ENCODE data around the gene CLEC10A. TPM values are rescaled to one million over a fixed set of nuclear protein-coding genes. Genes with fewer than 3 reads are reported as not detected.

CLEC10A gene
- total RNA-seq, 1 experiment from 2014 or later, result not detected

DNA sequence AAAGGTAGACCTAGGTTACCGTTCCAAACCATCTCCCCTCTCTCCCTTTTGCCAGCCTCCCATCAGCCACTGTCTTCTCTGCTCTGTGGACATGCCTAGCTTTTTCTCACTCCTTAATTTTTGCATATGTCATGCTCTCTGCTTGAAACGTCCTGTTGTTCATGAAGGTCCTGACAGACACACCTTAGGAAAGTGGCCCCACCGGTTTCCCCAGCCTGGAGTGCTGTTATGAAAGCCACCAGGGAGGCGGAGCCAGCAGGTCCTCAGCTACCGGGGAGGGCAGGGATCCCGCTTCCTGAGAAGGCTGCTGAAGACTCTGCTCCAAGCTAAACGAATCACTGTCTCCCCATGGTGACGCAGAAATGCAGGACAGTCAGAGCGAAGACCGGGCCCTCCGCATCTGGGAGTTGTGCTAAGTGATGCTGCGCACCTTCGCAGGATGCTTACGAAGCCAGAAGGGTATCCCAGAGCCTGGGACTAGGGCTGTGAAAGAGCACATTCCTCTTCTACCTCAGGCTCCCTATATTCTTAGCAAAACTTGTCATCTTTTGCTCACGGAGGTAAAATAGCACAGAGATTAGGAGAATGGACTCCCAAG is 33.8 kb downstream of the CLEC10A start:
- Histone ChIP-seq H3K4me1 (ENCODE audit: insufficient read depth, low read length) (peaks cover 33% of the 10 kb centered on the region), H2AFZ (ENCODE audit: low read length) (peak overlapping the region; percentile 62), H3K9me3 (ENCODE audit: low read length) (no peaks in the 10 kb centered on the region), H3K27ac (ENCODE audit: low read length) (peak overlapping the region; percentile 94), H3K9ac (ENCODE audit: low read length) (peak overlapping the region; percentile 65), H3K36me3 (ENCODE audit: low read depth, low read length) (no peaks in the 10 kb centered on the region), H3F3A (ENCODE audit: low read length, unreplicated experiment) (no peaks in the 10 kb centered on the region), H4K20me1 (ENCODE audit: low read length) (no peaks in the 10 kb centered on the region), H3K9me2 (replicated peaks; ENCODE audit: low read length) (no peaks in the 10 kb centered on the region), H3K27me3 (ENCODE audit: low read length) (no peaks in the 10 kb centered on the region), H3K4me3 (ENCODE audit: low read length) (peak overlapping the region; percentile 64), H3K79me2 (ENCODE audit: low read length) (no peaks in the 10 kb centered on the region), H3K4me2 (ENCODE audit: low read length) (peak overlapping the region; percentile 88)
- peak; percentile 86 for DNase-seq
- peak; percentile 53 for ATAC-seq
- 0 out of 2 replicates have a peak, but pooled peaks have one; percentile 7 for TF ChIP-seq CTCF (conservative IDR thresholded peaks at IDR 0.05; ENCODE audit: low read depth, low read length)
- no peak for TF ChIP-seq EZH2 (IDR thresholded peaks at IDR 0.05; ENCODE audit: low read length, unreplicated experiment)
- CTCF ChIA-PET, result interaction anchor here (0.5 to 2.1 kb wide), 15 partner anchors 11 to 1014 kb away, joined by 3 to 11 read pairs (median 3); partner anchors contain the start of genes PHF23 and SLC16A13
- BruUV-seq (replicated peaks), result no TSS peak
- intact Hi-C loops (cut with micrococcal nuclease), result loop anchor here (1.0 to 5.0 kb wide), 4 partner anchors 90 to 301 kb away; partner anchors contain the start of gene EIF5A
- POLR2A ChIA-PET (ENCODE audit: unreplicated experiment), result interaction anchor here (0.7 kb wide), 1 partner anchor 132 kb away, joined by 3 read pairs; no protein-coding TSS in a partner anchor

- Histone ChIP-seq H3K36me3 (ENCODE audit: low read depth, low read length) (no peaks in the 10 kb centered on the region), H3K27ac (ENCODE audit: low read length) (peak overlapping the region; percentile 94), H3K79me2 (ENCODE audit: low read length) (no peaks in the 10 kb centered on the region), H3K4me3 (ENCODE audit: low read length) (peak overlapping the region; percentile 64), H3K9me3 (ENCODE audit: low read length) (no peaks in the 10 kb centered on the region), H4K20me1 (ENCODE audit: low read length) (no peaks in the 10 kb centered on the region), H3K9me2 (replicated peaks; ENCODE audit: low read length) (no peaks in the 10 kb centered on the region), H3K9ac (ENCODE audit: low read length) (peak overlapping the region; percentile 65), H3K27me3 (ENCODE audit: low read length) (no peaks in the 10 kb centered on the region), H3K4me2 (ENCODE audit: low read length) (peak overlapping the region; percentile 88), H3K4me1 (ENCODE audit: insufficient read depth, low read length) (peaks cover 33% of the 10 kb centered on the region), H2AFZ (ENCODE audit: low read length) (peak overlapping the region; percentile 62), H3F3A (ENCODE audit: low read length, unreplicated experiment) (no peaks in the 10 kb centered on the region)
- POLR2A ChIA-PET (ENCODE audit: unreplicated experiment), result interaction anchor here (0.7 kb wide), 1 partner anchor 133 kb away, joined by 3 read pairs; no protein-coding TSS in a partner anchor
- intact Hi-C loops (cut with micrococcal nuclease), result loop anchor here (1.0 to 5.0 kb wide), 4 partner anchors 91 to 302 kb away; partner anchors contain the start of gene EIF5A
- TF ChIP-seq EZH2phosphoT487 (IDR thresholded peaks at IDR 0.05; ENCODE audit: borderline replicate concordance, low read length) (no peak), CTCF (conservative IDR thresholded peaks at IDR 0.05; ENCODE audit: low read depth, low read length) (peak; percentile 87), EZH2 (IDR thresholded peaks at IDR 0.05; ENCODE audit: low read length, unreplicated experiment) (no peak)
- ATAC-seq, result peak; percentile 48
- CTCF ChIA-PET, result interaction anchor here (0.6 to 2.1 kb wide), 15 partner anchors 9 to 777 kb away, joined by 3 to 11 read pairs (median 3); partner anchors contain the start of genes PHF23 and SLC16A13
- no TSS peak for BruUV-seq (replicated peaks)
- peak; percentile 82 for DNase-seq
Measured at GRCh38 chr17:7045492-7046126, 34.4 kb downstream of the CLEC10A start.

Data from PC-3 (cell line).